Measurements from ENCODE around the gene COG4.

Gene COG4

DNA sequence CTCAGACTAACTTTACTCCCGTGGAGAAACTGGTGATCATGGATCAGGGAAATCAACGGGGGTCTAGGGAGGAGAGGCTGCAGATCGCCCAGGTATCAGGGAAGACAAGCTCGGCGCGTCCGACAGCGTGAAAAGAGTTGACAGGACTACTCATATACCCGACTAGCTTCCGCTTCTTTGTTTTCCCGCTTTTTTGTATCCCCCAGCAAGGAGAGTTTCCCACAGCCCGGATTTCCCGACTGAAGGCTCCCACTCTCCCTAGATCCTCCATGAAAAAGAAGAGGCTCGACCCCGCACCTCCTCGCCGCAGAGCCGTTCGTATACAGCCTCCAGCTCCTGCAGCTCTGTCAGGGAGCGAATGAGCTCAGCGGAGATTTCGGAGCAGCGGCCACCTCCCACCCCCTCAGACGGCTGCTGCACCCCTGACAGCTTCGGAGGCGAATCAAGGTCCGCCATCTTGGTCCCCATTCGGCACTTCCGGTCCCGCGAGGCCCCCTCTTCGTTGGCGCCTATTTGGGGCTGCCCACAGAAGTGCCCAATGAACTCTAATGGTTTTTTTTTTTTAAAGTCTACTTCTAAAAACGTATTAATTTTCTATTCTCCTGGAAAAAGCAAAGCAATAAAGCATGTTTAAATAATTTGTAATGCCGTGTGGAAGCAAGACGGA is at the start of gene COG4:
TSS of gene COG4 (minus strand) at position 479 of the 667 bp plus-strand sequence. CDS start at position 468, 11 bp downstream.
- H3K4me3 Mint-ChIP-seq = peak within 1 kb of the TSS; percentile 99
- H3K9me3 Mint-ChIP-seq = no peaks in the 10 kb centered on the region
- ATAC-seq (peak; percentile 75), DNase-seq (peak; percentile 92)
- H3K27me3 Mint-ChIP-seq = no peaks in the 10 kb centered on the region
- H3K36me3 Mint-ChIP-seq (ENCODE audit: low read depth) = peaks cover 42% of the 10 kb centered on the region
- H3K27ac Mint-ChIP-seq = peak within 1 kb of the TSS; percentile 99
- H3K4me1 Mint-ChIP-seq = peaks cover 50% of the 10 kb centered on the region

DNA sequence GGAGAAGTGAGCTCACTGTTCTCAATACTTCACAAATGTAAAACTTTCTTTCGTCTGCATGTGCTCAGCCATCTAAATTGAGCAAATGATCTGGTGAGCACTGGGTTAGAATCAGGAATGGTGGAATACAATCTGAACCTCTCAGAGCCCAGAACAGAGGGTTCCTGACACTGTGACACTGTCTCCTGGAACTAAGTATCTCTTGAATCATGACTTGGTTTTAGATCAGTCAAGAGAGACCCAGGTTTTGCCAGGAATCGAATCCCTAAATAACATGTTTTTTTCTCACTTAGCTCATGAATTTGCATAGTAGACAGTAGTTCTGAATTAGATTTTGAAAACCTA is 49.5 kb upstream of the COG4 start:
- Mint-ChIP-seq H3K4me3 (no peak overlapping the region), H3K4me1 (peaks cover 34% of the 10 kb centered on the region), H3K27ac (peak overlapping the region; percentile 14), H3K36me3 (ENCODE audit: low read depth) (peaks cover 63% of the 10 kb centered on the region), H3K9me3 (no peaks in the 10 kb centered on the region), H3K27me3 (no peaks in the 10 kb centered on the region)
- no peak for DNase-seq
- ATAC-seq = no peak

DNA sequence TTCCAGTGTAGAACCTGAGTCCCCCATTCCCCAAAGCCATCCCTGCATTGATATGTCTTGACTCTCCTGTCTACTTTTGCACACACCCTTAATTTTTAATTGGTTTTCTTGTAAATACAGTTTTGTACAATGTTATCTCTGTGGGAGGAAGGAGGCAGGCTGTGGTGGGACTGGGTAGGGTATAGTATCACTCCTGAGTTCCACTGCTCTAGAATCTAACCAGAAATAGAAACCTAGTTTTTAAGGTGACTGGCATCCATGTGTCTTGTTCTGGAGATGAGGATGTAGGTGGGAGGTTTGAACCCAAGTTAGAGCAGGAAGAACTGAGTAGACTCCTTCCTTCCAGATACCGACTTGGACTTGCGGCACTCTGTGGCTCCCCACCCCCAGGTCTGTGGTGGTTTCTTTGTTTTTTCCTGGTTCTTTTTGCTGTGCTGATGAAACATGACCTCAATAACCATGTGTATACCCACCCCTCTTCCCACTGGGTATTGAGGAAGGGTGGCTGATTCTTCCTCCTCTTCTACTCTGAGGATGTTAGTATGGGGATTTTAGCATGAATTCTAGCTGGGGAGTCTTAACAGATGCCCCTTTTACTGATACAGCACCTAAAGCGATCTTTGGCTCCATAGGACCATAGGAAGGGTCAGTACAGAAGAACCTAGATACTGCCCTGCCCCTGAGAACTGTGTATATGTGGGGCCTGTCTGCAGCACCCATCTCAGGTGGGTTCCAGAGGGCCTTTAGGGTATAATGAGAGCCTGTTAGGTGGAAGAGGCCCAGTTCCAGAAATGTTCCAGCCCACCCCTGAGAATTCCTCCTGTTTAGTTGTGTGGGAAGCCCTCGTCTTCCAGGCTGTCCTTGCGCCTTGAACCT is 48.9 kb upstream of the COG4 start:
- H3K27me3 Mint-ChIP-seq = no peaks in the 10 kb centered on the region
- no peaks in the 10 kb centered on the region for H3K9me3 Mint-ChIP-seq
- no peak overlapping the region for H3K4me3 Mint-ChIP-seq
- peak overlapping the region; percentile 79 for H3K27ac Mint-ChIP-seq
- DNase-seq = no peak
- peaks cover 34% of the 10 kb centered on the region for H3K4me1 Mint-ChIP-seq
- ATAC-seq = peak; percentile 8
- peaks cover 66% of the 10 kb centered on the region for H3K36me3 Mint-ChIP-seq (ENCODE audit: low read depth)

DNA sequence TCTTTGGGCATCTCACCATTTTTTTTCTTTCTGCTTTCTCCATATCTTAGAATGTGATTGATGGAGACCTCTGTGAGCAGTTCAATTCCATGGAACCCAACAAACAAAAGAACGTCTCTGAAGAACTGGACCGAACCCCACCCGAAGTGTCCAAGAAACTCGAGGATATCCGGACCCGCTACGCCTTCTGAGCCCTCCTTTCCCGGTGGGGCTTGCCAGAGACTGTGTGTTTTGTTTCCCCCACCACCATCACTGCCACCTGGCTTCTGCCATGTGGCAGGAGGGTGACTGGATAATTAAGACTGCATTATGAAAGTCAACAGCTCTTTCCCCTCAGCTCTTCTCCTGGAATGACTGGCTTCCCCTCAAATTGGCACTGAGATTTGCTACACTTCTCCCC is 48.3 kb upstream of the COG4 start:
- Mint-ChIP-seq H3K4me1 (peaks cover 29% of the 10 kb centered on the region), H3K4me3 (no peak overlapping the region), H3K27ac (peak overlapping the region; percentile 79), H3K9me3 (no peaks in the 10 kb centered on the region), H3K36me3 (ENCODE audit: low read depth) (peaks cover 72% of the 10 kb centered on the region), H3K27me3 (no peaks in the 10 kb centered on the region)
- DNase-seq (no peak), ATAC-seq (no peak)

- no peak for ATAC-seq
Observed at GRCh38 chr16:70570967-70571570, 47.7 kb upstream of the COG4 start.

GRCh38 chr16:70569752-70570151 is 46.4 kb upstream of the COG4 start:
- no peaks in the 10 kb centered on the region for H3K27me3 Mint-ChIP-seq
- ATAC-seq = no peak
- no peak for DNase-seq
- peaks cover 23% of the 10 kb centered on the region for H3K4me1 Mint-ChIP-seq
- no peak overlapping the region for H3K4me3 Mint-ChIP-seq
- H3K9me3 Mint-ChIP-seq = no peaks in the 10 kb centered on the region
- H3K27ac Mint-ChIP-seq = no peak overlapping the region
- H3K36me3 Mint-ChIP-seq (ENCODE audit: low read depth) = peaks cover 84% of the 10 kb centered on the region

More at GRCh38 chr16:70570967-70571570, 47.7 kb upstream of the COG4 start:
- H3K27me3 Mint-ChIP-seq = no peaks in the 10 kb centered on the region
- H3K4me3 Mint-ChIP-seq = no peak overlapping the region
- DNase-seq = no peak
- H3K36me3 Mint-ChIP-seq (ENCODE audit: low read depth) = peaks cover 76% of the 10 kb centered on the region
- peak overlapping the region; percentile 79 for H3K27ac Mint-ChIP-seq
- no peaks in the 10 kb centered on the region for H3K9me3 Mint-ChIP-seq
- H3K4me1 Mint-ChIP-seq = peaks cover 24% of the 10 kb centered on the region

DNA sequence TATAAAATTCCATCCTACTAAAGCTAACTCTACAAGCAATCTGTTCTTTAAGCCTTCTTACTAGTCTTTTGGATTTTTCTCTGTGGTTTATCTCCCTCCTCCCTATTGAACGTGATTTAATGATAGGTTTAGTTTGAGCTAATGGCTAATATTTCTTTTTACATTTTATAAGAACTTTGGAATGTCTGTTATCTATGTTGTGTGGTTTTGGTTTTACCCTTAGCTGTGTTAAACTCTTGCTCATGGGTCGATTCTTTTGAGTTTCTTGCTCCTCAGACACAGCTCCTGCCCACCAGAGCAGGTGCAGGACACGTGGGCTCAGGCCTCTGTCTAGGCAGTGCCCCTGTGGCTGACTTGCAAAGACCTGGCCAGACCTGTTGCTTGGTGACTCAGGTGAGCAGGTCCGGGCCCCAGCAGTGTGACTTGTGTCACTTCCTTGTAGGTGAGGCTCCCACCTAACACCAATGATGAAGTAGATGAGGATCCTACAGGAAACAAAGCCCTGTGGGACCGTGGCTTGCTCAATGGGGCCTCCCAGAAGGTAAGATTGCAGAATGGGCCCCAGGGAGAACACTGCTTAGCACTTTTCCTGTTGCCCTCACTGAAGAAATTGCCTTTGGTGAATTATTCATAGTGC is 45.4 kb upstream of the COG4 start:
- H3K4me3 Mint-ChIP-seq = no peak overlapping the region
- no peak for DNase-seq
- H3K27ac Mint-ChIP-seq = no peak overlapping the region
- ATAC-seq = no peak
- H3K4me1 Mint-ChIP-seq = peaks cover 20% of the 10 kb centered on the region
- H3K36me3 Mint-ChIP-seq (ENCODE audit: low read depth) = peaks cover 86% of the 10 kb centered on the region
- H3K27me3 Mint-ChIP-seq = no peaks in the 10 kb centered on the region
- H3K9me3 Mint-ChIP-seq = no peaks in the 10 kb centered on the region

GRCh38 chr16:70565053-70565452 is 41.7 kb upstream of the COG4 start:
- Mint-ChIP-seq H3K4me3 (no peak overlapping the region), H3K36me3 (ENCODE audit: low read depth) (peaks cover 78% of the 10 kb centered on the region), H3K9me3 (no peaks in the 10 kb centered on the region), H3K27me3 (no peaks in the 10 kb centered on the region), H3K27ac (no peak overlapping the region), H3K4me1 (no peaks in the 10 kb centered on the region)
- no peak for ATAC-seq
- DNase-seq = no peak

GRCh38 chr16:70563636-70564035 is 40.3 kb upstream of the COG4 start:
- H3K27ac Mint-ChIP-seq = no peak overlapping the region
- H3K4me3 Mint-ChIP-seq = no peak overlapping the region
- peaks cover 78% of the 10 kb centered on the region for H3K36me3 Mint-ChIP-seq (ENCODE audit: low read depth)
- no peaks in the 10 kb centered on the region for H3K27me3 Mint-ChIP-seq
- no peaks in the 10 kb centered on the region for H3K4me1 Mint-ChIP-seq
- no peak for ATAC-seq
- no peak for DNase-seq
- H3K9me3 Mint-ChIP-seq = no peaks in the 10 kb centered on the region

- no peak overlapping the region for H3K27ac Mint-ChIP-seq
- no peaks in the 10 kb centered on the region for H3K9me3 Mint-ChIP-seq
- DNase-seq (no peak), ATAC-seq (no peak)
- H3K36me3 Mint-ChIP-seq (ENCODE audit: low read depth) = peaks cover 82% of the 10 kb centered on the region
- H3K4me1 Mint-ChIP-seq = no peaks in the 10 kb centered on the region
- no peaks in the 10 kb centered on the region for H3K27me3 Mint-ChIP-seq
- no peak overlapping the region for H3K4me3 Mint-ChIP-seq
Observed at GRCh38 chr16:70561623-70562022, 38.3 kb upstream of the COG4 start.

- no peak overlapping the region for H3K27ac Mint-ChIP-seq
- H3K27me3 Mint-ChIP-seq = no peaks in the 10 kb centered on the region
- DNase-seq = no peak
- no peaks in the 10 kb centered on the region for H3K9me3 Mint-ChIP-seq
- H3K4me1 Mint-ChIP-seq = peaks cover 9% of the 10 kb centered on the region
- ATAC-seq = no peak
- H3K4me3 Mint-ChIP-seq = no peak overlapping the region
- H3K36me3 Mint-ChIP-seq (ENCODE audit: low read depth) = peaks cover 85% of the 10 kb centered on the region
Observed at GRCh38 chr16:70556063-70556462, 32.7 kb upstream of the COG4 start.

GRCh38 chr16:70553645-70554044 is 30.3 kb upstream of the COG4 start:
- H3K27ac Mint-ChIP-seq = peak overlapping the region; percentile 41
- no peaks in the 10 kb centered on the region for H3K27me3 Mint-ChIP-seq
- no peak overlapping the region for H3K4me3 Mint-ChIP-seq
- DNase-seq = no peak
- peaks cover 85% of the 10 kb centered on the region for H3K36me3 Mint-ChIP-seq (ENCODE audit: low read depth)
- peaks cover 9% of the 10 kb centered on the region for H3K4me1 Mint-ChIP-seq
- no peaks in the 10 kb centered on the region for H3K9me3 Mint-ChIP-seq
- ATAC-seq = no peak

GRCh38 chr16:70552675-70553074 is 29.3 kb upstream of the COG4 start:
- no peaks in the 10 kb centered on the region for H3K27me3 Mint-ChIP-seq
- DNase-seq (no peak), ATAC-seq (no peak)
- no peak overlapping the region for H3K4me3 Mint-ChIP-seq
- no peaks in the 10 kb centered on the region for H3K9me3 Mint-ChIP-seq
- H3K4me1 Mint-ChIP-seq = peaks cover 12% of the 10 kb centered on the region
- no peak overlapping the region for H3K27ac Mint-ChIP-seq
- H3K36me3 Mint-ChIP-seq (ENCODE audit: low read depth) = peaks cover 84% of the 10 kb centered on the region

DNA sequence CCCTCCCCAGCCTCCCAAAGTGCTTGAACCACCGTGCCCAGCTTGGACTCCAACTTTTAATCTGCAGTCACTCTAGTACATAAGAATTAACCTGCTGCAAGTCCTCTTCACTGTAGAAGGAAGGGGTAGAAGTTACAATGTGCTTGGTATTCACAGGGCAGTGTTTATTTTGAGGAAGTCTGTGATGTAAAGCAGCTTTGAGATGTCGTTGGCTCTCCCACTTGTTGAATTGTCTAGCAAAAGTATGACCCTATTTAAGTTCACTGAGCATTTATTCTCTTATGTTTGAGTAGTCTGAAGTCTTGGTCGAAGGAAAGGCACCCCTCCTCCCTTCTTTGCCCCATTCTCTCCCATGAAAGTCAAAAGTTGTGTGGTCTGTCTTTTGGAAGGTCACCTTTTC is 28.4 kb upstream of the COG4 start:
- H3K9me3 Mint-ChIP-seq = no peaks in the 10 kb centered on the region
- no peaks in the 10 kb centered on the region for H3K27me3 Mint-ChIP-seq
- H3K4me3 Mint-ChIP-seq = no peak overlapping the region
- H3K36me3 Mint-ChIP-seq (ENCODE audit: low read depth) = peaks cover 82% of the 10 kb centered on the region
- peaks cover 12% of the 10 kb centered on the region for H3K4me1 Mint-ChIP-seq
- ATAC-seq = no peak
- DNase-seq = no peak
- H3K27ac Mint-ChIP-seq = no peak overlapping the region
